ENCODE data around the gene EPB41.
"Not testable (repeated sequence)": the region's sequence is repeated elsewhere in the genome, so short reads cannot be mapped to it uniquely, and the experiment has no call there.

The EPB41 gene

DNA sequence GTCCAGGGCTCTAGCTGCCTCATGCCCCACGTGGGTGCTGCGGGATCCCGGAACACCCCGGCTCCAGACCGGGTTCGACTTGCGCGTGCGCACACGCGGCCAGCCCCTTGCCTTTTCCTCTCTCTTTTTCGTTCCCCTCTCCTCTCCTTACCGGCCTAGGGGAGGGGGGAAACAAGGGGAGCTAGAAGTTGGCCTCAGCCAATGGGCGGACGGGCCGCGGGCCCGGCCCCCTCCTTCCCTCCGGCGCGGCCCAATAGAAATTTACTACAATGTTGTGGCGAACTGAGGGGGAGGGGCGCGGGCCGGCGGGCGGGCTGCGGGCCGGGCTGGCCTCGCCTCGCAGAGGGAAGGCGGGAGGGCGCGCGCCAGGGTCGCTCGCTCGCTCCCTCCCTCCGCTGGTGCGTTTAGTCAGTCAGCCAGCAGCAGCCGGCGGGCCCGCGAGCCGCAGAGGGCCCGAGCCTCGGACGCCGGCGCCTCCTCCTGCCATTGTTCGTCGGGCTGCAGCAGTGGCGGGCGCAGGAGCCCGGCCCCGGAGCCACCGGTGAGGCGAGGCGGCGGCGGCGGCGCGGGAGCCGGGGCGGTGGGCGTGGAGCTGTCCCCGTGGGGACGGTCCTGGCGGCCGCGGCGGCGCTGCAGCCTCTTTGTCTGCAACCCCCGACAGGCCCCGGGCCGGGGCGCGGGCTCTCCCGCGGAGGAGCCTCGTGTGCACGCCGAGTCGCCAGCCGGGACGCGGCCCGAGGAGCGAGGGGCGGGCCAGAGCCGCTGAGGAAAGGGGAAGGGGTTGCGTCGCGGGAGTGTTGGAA is at the start of gene EPB41:
EPB41 (plus strand) TSS at position 342 of the 803 bp plus-strand sequence. CDS start 72,869 bp downstream, outside the sequence.
- DNase-seq = peak; percentile 89

DNA sequence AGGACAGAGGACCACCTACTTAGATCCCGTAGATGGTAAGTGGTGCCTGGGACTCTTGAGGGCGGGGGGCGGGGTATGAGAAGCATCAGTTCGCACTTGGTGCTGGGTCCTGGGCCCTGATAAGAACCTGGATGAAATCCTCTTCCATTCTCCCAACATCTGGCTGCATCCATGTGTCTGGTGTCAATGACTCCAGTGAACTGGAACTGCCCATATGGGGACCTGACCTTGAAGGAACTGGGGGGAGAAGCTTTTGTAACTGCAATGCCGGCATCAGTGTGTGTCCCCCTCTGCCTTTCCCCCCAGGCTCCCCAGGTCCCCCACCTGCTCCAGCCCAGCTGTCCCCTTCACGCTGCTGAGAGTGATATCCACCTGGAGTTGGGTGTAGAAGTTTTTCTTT is 49.7 kb upstream of the EPB41 start:
- DNase-seq = no peak

GRCh38 chr1:28865997-28866650 is 48.2 kb upstream of the EPB41 start:
- no peak for DNase-seq

- no peak for DNase-seq
Measured at GRCh38 chr1:28867850-28868249, 46.5 kb upstream of the EPB41 start.

DNA sequence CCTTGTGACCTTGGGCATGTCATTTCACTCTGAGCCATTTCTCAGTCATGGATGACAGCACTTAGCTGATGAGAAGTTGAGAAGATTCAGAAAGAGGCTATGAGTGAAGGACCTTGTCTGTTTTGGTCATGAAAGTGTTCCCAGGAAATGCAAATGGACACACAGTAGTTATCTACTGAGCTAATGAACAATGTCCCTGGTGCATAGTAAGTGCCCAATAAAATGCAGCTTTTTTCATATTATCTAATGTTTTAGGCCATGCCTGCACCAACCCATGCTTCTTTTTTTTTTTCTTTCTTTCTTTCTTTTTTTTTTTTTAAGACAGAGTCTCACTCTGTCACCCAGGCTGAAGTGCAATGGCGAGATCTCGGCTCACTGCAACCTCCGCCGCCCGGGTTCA is 44.4 kb upstream of the EPB41 start:
- no peak for DNase-seq

DNA sequence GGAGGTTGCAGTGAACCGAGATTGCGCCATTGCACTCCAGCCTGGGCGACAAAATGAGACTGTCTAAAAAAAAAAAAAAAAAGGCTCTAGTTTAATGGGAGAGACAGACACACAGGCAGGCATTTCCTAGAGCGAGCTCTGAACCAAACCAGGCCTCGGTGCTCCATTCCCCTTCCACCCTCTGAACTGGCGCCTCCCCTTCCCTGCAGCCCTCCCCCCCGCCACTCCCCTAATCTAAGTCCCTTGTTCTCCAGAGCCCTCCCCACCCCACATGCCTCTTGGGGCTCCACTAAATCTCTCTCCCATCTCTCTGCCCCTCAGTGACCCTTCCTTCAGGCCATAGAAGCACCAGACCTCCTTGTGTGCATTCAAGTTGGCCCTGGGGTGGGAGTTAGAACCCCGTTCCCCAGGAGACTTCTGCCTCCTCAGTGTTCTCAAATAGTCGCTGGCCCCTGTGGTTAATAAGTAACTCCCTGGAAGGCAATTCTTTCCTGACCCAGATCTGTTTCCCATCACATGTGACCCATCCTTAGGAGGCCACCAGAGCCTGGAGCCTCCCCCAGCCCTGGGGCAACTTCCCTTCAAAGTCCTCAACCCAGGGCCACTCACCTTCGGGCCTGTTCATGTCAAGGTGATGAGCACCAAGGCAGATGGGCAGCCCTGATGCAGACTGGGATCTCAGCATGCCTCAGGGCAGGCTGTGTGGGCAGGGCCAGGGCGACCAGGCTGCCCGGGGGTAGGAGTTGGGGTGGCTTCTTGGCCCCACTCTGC is 42.6 kb upstream of the EPB41 start:
- DNase-seq = no peak

- not testable (repeated sequence) for DNase-seq
Measured at GRCh38 chr1:28875134-28875533, 39.2 kb upstream of the EPB41 start.

DNA sequence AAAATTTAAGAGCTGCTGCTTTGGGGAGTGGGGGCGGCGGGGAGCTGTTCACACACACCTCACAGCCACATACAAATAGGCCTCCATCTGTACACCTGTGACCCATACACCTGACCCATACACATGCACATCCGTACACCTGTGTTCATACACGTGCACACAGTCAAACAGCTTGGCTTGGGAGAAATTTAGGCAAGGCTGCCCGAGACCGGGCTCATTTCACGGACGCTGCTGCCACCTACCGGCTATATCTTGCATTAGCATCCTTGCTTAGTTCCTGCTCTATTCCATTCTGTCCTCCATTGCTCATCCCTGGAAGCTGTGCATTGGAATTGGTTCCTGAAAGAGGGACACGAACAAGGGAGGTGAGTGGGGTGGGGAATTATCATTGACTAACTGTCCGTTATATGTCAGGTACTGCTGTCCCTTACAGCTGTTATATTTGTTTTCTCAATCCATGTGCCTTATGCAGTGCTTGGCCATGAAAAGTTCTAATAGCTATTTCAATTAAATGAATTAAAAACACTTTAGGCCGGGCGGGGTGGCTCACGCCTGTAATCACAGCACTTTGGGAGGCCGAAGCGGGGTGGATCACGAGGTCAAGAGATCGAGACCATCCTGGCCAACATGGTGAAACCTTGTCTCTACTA is 37.1 kb upstream of the EPB41 start:
- peak; percentile 80 for DNase-seq

DNA sequence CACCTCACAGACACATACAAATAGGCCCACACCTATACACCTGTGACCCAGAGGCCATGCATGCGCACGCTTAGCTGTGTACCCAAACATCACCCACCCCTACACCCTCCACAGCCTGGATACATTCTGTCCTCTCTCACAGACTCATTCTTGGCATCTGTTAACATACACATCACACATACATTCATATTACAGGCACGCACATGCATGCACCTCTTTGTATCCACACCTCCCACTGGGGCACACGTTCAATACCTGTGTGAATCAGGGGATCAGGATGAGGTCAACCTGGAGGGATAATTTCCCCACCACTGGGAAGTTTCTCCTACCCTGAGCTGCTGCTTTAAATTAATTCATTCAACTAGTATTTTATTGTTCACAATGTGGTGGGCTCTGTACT is 35.6 kb upstream of the EPB41 start:
- no peak for DNase-seq

DNA sequence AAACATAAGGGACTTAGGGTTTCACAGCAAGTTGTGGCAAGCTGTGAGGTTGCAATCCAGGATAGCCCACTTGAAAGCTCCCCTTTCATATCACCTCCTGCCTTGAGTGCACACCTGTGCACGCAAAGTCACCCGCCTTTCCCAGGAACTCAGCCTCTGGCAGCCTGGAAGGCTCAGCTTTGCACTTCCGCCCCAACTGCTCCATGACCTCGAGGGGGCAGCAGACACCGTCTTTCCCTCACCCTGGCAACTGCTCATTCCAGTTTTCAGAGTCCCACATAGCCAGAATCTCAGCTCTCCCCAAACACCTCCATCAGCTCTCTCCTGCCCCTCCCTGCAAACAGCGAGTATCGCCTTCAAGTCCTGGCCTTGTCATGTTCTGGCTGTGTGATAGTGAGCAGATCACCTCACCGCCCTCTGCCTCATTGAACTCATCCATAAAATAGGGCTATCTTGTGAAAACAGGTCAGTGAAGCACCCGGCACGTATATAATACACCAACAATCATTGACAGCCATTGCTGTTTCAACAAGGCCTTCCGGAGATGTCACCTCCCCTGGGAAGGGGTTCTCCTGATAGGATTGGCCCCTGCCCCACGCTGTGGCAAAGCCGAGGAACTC is 32.2 kb upstream of the EPB41 start:
- peak; percentile 86 for DNase-seq

DNA sequence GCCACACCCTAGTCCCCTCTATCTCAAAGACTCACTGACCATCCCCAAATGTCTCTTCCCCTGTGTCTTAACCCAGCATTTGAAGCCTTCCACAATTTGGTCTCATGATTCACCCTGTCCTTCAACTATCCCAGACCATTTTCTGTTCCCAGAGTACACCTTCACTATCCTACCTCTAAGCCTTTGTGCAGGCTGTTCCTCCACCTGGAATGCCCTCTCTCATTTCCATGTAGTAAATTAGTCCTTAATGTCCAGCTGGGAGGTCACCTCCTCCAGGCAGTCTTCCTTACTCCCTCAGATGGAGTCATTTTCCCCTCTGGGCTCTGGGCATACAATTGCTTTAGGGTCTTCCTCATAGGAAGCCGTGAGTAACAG is 31.1 kb upstream of the EPB41 start:
- DNase-seq = no peak

DNA sequence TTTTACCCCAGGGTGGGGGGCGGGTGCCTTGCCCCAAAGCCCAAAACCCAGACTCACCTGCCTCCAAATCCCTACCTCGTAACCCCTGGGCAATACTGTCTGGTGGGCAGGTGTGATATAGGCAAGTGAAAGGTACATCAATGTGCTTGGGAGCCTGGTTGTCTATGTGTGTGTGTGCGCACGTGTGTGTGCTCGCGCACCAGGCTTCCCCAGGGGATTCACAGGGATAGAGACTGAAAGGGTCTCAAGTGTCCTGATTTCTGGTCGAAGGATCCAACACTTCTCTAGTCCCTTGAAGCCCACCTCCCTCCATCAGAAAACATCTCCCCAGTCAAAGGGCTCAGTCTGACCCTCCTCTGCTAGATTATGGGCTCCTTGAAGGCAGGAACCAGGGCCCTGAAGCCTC is 28.9 kb upstream of the EPB41 start:
- DNase-seq = no peak

GRCh38 chr1:28885977-28886730 is 28.2 kb upstream of the EPB41 start:
- no peak for DNase-seq

- peak; percentile 70 for DNase-seq
Measured at GRCh38 chr1:28886731-28887418, 27.5 kb upstream of the EPB41 start.

GRCh38 chr1:28887419-28887834 is 26.9 kb upstream of the EPB41 start:
- peak; percentile 5 for DNase-seq

DNA sequence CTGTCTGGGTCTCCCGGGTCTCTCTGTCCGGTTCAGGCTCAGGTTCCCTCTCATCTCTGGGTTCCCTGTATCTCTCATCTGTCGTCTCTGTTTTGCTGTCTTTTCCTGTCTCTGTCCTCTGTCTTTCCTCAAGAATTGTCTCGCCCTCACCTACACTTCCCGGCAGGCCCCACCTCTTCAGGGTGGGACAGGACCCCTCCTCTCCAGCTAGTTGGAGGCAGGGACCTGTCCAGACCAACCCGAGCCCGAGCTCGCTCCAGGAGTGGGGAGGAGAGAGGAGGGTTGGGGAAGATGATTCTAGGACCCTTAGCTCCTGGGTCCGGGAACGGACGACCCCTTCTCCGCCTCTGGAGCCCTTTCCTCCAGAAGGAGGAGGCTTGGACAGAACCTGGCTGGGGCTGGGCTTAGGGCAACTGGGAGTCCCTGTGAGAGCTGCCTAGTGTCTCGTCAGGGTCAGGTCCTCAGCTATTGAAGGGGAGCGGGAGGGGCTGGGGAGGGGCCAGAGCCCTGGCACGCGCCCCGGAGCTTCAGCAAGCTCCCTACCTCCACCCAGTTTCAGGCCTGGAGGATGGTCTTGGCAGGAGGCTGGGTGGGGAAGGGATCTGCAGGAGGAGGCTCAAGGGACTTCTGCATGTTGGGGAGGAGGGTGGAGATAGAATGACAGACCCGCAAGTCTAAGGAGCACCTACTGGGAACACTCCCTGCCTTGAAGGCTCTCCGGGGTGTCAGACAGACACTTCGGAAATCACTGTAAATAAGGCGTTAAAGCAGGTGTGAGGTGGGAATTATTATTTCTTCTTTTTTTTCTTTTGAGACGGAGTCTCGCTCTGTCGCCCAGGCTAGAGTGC is 26.3 kb upstream of the EPB41 start:
- no peak for DNase-seq

DNA sequence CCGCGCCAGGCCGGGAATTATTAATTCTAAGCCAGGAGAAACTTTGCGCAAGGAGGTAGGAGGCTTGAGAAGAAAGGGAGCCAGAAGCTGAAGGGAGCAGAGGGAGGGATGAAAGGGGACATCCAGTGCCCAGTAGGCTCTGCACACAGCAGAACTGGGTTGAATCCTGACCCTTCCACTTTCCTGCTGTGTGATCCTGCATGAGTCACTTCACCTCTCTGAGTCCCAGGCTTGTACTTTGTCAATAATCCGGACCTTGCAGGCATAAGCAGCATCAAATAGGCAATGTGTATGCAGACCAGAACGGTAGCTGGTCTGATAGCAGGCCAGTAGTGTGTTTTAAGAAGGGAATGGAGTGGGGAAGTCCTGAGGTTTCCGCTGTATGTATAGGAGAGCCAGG is 25.5 kb upstream of the EPB41 start:
- no peak for DNase-seq

DNA sequence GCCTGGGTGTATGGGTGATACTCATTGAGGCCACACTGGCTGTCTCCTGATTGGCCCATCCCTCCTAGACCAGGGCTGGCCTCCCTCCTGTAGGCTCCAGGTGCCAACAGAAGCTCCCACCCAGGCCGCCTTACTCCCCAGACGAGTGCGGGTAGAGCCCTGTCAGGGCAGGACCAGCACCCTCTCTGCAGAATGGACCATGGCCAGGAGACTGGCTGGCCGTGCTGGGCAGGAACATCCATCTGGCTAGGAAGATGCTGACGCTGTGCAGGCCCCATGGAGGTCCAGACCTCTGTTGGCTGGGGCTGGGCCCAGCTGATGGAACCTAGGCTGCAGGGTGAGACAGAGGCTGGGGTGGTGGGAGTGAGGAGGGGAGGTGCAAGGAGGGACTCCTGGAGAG is 25.0 kb upstream of the EPB41 start:
- no peak for DNase-seq

- no peak for DNase-seq
Measured at GRCh38 chr1:28890435-28890834, 23.9 kb upstream of the EPB41 start.

GRCh38 chr1:28890836-28891235 is 23.5 kb upstream of the EPB41 start:
- DNase-seq = no peak
